Measurements from ENCODE around the gene VAV3. TPM values are rescaled to one million over a fixed set of nuclear protein-coding genes. Genes with fewer than 3 reads are reported as not detected.

VAV3 gene
- total and polyA plus RNA-seq, 2 of the 8 experiments (the other 6 are each of a cell fraction or from before 2014, with no cell fraction given) = 2.9 to 7.9 TPM

- Histone ChIP-seq H4K20me1 (replicated peaks in 1 of 2; ENCODE audit: control insufficient read depth in 1 of 2, insufficient read depth in 2 of 2, low read length in 2 of 2) (no peaks in the 10 kb centered on the region), H2AFZ (ENCODE audit: low read length) (no peak overlapping the region), H2AK5ac (ENCODE audit: low read depth, low read length) (no peak overlapping the region), H3K36me3 (ENCODE audit: control insufficient read depth in 2 of 4, insufficient read depth in 4 of 4, low read length in 3 of 4) (no peaks in the 10 kb centered on the region), H3K9ac (replicated peaks in 1 of 4; ENCODE audit: extremely low read depth in 1 of 4, low read depth in 3 of 4, low read length in 3 of 4) (no peak overlapping the region), H3K18ac (ENCODE audit: extremely low read depth, low read length) (no peak overlapping the region), H2BK5ac (ENCODE audit: low read depth, low read length) (no peak overlapping the region), H3K79me1 (ENCODE audit: low read depth, low read length) (no peaks in the 10 kb centered on the region), H3K4me2 (ENCODE audit: insufficient read depth in 1 of 2, low read depth in 2 of 2, low read length in 2 of 2) (no peak overlapping the region), H4K91ac (replicated peaks; ENCODE audit: insufficient read length, low read length) (no peak overlapping the region), H2BK20ac (ENCODE audit: low read length) (no peak overlapping the region), H2BK12ac (ENCODE audit: low read depth, low read length) (no peak overlapping the region), H3K27ac (ENCODE audit: low read depth, low read length) (no peak overlapping the region), H3K23me2 (ENCODE audit: low read depth, low read length) (no peaks in the 10 kb centered on the region), H4K5ac (ENCODE audit: insufficient read length, low read depth, low read length) (no peak overlapping the region), H2BK120ac (replicated peaks; ENCODE audit: low read depth, low read length) (no peak overlapping the region), H3K4me1 (replicated peaks in 1 of 4; ENCODE audit: control insufficient read depth in 3 of 4, insufficient read depth in 4 of 4, low read length in 3 of 4) (peaks cover 0 to 3% (median 0%) of the 10 kb centered on the region in 4 experiments; a peak in 1 of 7 replicates), H2BK15ac (ENCODE audit: low read length) (no peak overlapping the region), H3K27me3 (replicated peaks in 1 of 4; ENCODE audit: control insufficient read depth in 3 of 4, extremely low read depth in 1 of 4, insufficient read depth in 3 of 4, low read length in 3 of 4) (no peaks in the 10 kb centered on the region), H3K4me3 (ENCODE audit: extremely low read depth in 1 of 4, insufficient read depth in 2 of 4, low read depth in 3 of 4, low read length in 4 of 4) (no peak overlapping the region), H3K4ac (replicated peaks; ENCODE audit: insufficient read length, low read depth, low read length) (no peak overlapping the region), H3K56ac (replicated peaks; ENCODE audit: insufficient read length, low read depth, low read length) (no peak overlapping the region), H3K14ac (ENCODE audit: insufficient read length) (no peak overlapping the region), H3K23ac (ENCODE audit: insufficient read length) (no peak overlapping the region), H3K9me3 (ENCODE audit: insufficient read depth in 2 of 2, low read depth in 1 of 2, low read length in 1 of 2) (no peaks in the 10 kb centered on the region), H4K8ac (ENCODE audit: extremely low read depth, insufficient read depth, low read length) (no peak overlapping the region), H3K79me2 (ENCODE audit: control insufficient read depth in 1 of 2, insufficient read depth in 2 of 2, low read length in 2 of 2) (no peaks in the 10 kb centered on the region)
- no peak for FAIRE-seq
- TF ChIP-seq CBX5 (IDR thresholded peaks at IDR 0.05; ENCODE audit: low read depth, low read length) = no peak
- TF ChIP-seq TEAD4 (IDR thresholded peaks at IDR 0.05; ENCODE audit: low read depth, low read length) = no peak
- no peak for TF ChIP-seq BRCA1 (IDR thresholded peaks at IDR 0.05; ENCODE audit: low read depth, low read length)
- no peak for TF ChIP-seq POLR2A (IDR thresholded peaks at IDR 0.05; ENCODE audit: control extremely low read depth in 1 of 2, low read depth in 2 of 2, low read length in 2 of 2)
- TF ChIP-seq SIRT6 (IDR thresholded peaks at IDR 0.05; ENCODE audit: low read length) = no peak
- TF ChIP-seq GTF2F1 (IDR thresholded peaks at IDR 0.05; ENCODE audit: borderline replicate concordance, low read depth, low read length) = no peak
- no peak for TF ChIP-seq RXRA (IDR thresholded peaks at IDR 0.05; ENCODE audit: insufficient read depth, low read depth, low read length)
- no peak for TF ChIP-seq NANOG (IDR thresholded peaks at IDR 0.05; ENCODE audit: insufficient read depth, low read depth, low read length, poor library complexity, severe bottlenecking)
- TF ChIP-seq ATF2 (IDR thresholded peaks at IDR 0.05; ENCODE audit: low read length) = no peak
- TF ChIP-seq POLR2AphosphoS5 (IDR thresholded peaks at IDR 0.05; ENCODE audit: low read depth, low read length) = no peak
- no peak for TF ChIP-seq KDM4A (IDR thresholded peaks at IDR 0.05; ENCODE audit: low read depth, low read length, severe bottlenecking)
- no peak for DNase-seq (ENCODE audit: low read depth in 1 of 2, low spot score in 2 of 2)
- ChIA-PET POLR2A (ENCODE audit: partially characterized antibody) (no interaction called here), CTCF (ENCODE audit: partially characterized antibody) (interaction anchor here (2.1 kb wide), 1 partner anchor 8 kb away, joined by 9 read pairs; no protein-coding TSS in a partner anchor)
- 89% methylated on average over 3 of the region's 3 CpGs; no CpG with 5 or more reads in 1 of the 2 experiments for WGBS, 2 experiments (ENCODE audit: extremely low coverage in 1 of 2, insufficient coverage in 1 of 2, insufficient read length in 1 of 2, insufficient replicate concordance in 2 of 2, low coverage in 1 of 2, low lambda C conversion rate in 2 of 2, missing lambda C conversion rate in 1 of 2)
Measured at GRCh38 chr1:107681001-107681479, 283.9 kb downstream of the VAV3 start.
